Vagina (tissue), 2 donors: ENCODE measurements around the gene CXCL10.

ENCODE experiments used
- CTCF ChIP-seq, 3 experiments: fragments of 450-650 bp in 2 of 3; fragments of 200-600 bp in 1 of 3; sonication (generic) in 1 of 3; IDR thresholded peaks; one replicate each; pipeline ENCODE4 v1.5.1; 2017 to 2019; ENCODE audit warnings: antibody characterized with exemption in 3 of 3, mild to moderate bottlenecking in 2 of 3, moderate library complexity in 2 of 3
- POLR2A ChIP-seq, 2 donors: fragments of 450-650 bp; IDR thresholded peaks; one replicate each; pipeline ENCODE4 v1.6.1; 2017; ENCODE audit warnings: antibody characterized with exemption in 2 of 2, mild to moderate bottlenecking in 2 of 2, moderate library complexity in 2 of 2

DNA sequence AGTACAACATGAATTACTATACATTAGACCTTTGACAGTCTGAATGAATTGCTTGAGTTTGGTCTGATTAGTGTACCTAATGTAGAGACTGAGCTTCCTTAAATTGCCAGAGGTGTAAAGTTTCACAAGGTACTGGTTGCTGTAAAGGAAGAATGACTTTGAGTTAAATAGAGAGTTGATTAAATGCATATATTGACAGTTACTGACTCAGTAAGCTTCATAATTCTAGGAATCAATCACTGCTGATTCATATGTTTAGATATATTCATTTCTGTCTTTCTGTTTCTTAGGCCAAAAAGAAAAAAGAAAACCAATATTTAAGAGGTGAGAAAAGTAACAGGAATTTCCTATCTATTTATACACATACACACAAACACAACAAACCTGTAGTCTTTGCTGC, 35.0 kb upstream of the CXCL10 start:
- no peak for TF ChIP-seq POLR2A (IDR thresholded peaks at IDR 0.05)
- TF ChIP-seq CTCF (IDR thresholded peaks at IDR 0.05) = no peak
